Ovary (tissue), 3 donors: ENCODE measurements around the gene KCNJ10.

ENCODE experiments used
- CTCF ChIP-seq, 3 donors: fragments of 450-650 bp in 2 of 3; fragments of 200-600 bp in 1 of 3; IDR thresholded peaks; one replicate each; pipeline versions ENCODE4 v1.5.1 to v1.8.0; 2016 to 2022; ENCODE audit warnings: antibody characterized with exemption in 3 of 3, mild to moderate bottlenecking in 1 of 3
- EP300 ChIP-seq: sonication (generic); formaldehyde crosslinking; IDR thresholded peaks from one replicate; pipeline ENCODE4 v1.6.1; 2017; ENCODE audit warnings: antibody characterized with exemption
- POLR2A ChIP-seq: fragments of 450-650 bp; IDR thresholded peaks from one replicate; pipeline ENCODE4 v1.6.1; 2017; ENCODE audit warnings: antibody characterized with exemption, mild to moderate bottlenecking, moderate library complexity
- donor health status: DM: no; HTN: no; CAD: no.

- TF ChIP-seq CTCF (IDR thresholded peaks at IDR 0.05) (no peak), POLR2A (peak; percentile 71), EP300 (no peak)
Measured at GRCh38 chr1:160098852-160099561, 29.0 kb upstream of the KCNJ10 start.
